Upper lobe of left lung (tissue), 4 donors: ENCODE results near the gene IFI27L2.

Experiments used
- EP300 ChIP-seq, 4 donors: sonication (generic); formaldehyde crosslinking; IDR thresholded peaks; one replicate each; pipeline ENCODE4 v1.5.1; 2017; ENCODE audit warnings: antibody characterized with exemption in 4 of 4, control low read depth in 2 of 4
- POLR2A ChIP-seq, 4 donors: fragments of 450-650 bp; IDR thresholded peaks; one replicate each; pipeline ENCODE4 v1.5.1; 2016 to 2017; ENCODE audit warnings: antibody characterized with exemption in 4 of 4, mild to moderate bottlenecking in 2 of 4
- POLR2AphosphoS5 ChIP-seq, 2 donors: sonication (generic); formaldehyde crosslinking; IDR thresholded peaks; one replicate each; pipeline ENCODE4 v1.5.1; 2017; ENCODE audit warnings: antibody characterized with exemption in 2 of 2
- TF ChIP-seq, protein P1 (sequence below), 6 experiments: fragments of 450-650 bp in 4 of 6; fragments of 200-600 bp in 2 of 6; sonication (generic) in 2 of 6; IDR thresholded peaks; one replicate each; pipeline ENCODE4 v1.5.1; 2016 to 2019; ENCODE audit warnings: antibody characterized with exemption in 6 of 6

- TF ChIP-seq, protein P1, sequence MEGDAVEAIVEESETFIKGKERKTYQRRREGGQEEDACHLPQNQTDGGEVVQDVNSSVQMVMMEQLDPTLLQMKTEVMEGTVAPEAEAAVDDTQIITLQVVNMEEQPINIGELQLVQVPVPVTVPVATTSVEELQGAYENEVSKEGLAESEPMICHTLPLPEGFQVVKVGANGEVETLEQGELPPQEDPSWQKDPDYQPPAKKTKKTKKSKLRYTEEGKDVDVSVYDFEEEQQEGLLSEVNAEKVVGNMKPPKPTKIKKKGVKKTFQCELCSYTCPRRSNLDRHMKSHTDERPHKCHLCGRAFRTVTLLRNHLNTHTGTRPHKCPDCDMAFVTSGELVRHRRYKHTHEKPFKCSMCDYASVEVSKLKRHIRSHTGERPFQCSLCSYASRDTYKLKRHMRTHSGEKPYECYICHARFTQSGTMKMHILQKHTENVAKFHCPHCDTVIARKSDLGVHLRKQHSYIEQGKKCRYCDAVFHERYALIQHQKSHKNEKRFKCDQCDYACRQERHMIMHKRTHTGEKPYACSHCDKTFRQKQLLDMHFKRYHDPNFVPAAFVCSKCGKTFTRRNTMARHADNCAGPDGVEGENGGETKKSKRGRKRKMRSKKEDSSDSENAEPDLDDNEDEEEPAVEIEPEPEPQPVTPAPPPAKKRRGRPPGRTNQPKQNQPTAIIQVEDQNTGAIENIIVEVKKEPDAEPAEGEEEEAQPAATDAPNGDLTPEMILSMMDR (IDR thresholded peaks at IDR 0.05), result no peak
- TF ChIP-seq POLR2A (IDR thresholded peaks at IDR 0.05) (no peak), POLR2AphosphoS5 (IDR thresholded peaks at IDR 0.05) (no peak), EP300 (IDR thresholded peaks at IDR 0.05) (no peak)
These were observed 40.9 kb downstream of the IFI27L2 start for GRCh38 chr14:94088516-94088915.
